ENCODE measurements around the gene CLHC1. TPM values are rescaled to one million over a fixed set of nuclear protein-coding genes. Genes with fewer than 3 reads are reported as not detected.

Gene CLHC1
- total and polyA plus RNA-seq, 10 of the 15 experiments (the other 5 are each of a cell fraction or from before 2014, with no cell fraction given): 2.6 to 6.8 (median 4.7) TPM

- RAD21 ChIA-PET (ENCODE audit: unreplicated experiment): no interaction called here
- 96% methylated on average over 3 of the region's 3 CpGs for WGBS (ENCODE audit: insufficient coverage, insufficient replicate concordance, low lambda C conversion rate, missing lambda C conversion rate)
- SMC1A ChIA-PET (ENCODE audit: uncharacterized antibody, unreplicated experiment): no interaction called here
- Histone ChIP-seq H3K9ac (ENCODE audit: control insufficient read depth, insufficient read depth, low read length) (no peak overlapping the region), H3K36me3 (ENCODE audit: control insufficient read depth in 2 of 2, insufficient read depth in 2 of 2, low read length in 1 of 2) (peaks cover 0 to 12% of the 10 kb centered on the region in 2 experiments; a peak in 2 of 4 replicates), H3K27me3 (replicated peaks in 1 of 2; ENCODE audit: control insufficient read depth in 2 of 2, insufficient read depth in 2 of 2, low read length in 1 of 2) (no peaks in the 10 kb centered on the region), H3K4me3 (peak overlapping the region; percentile 93; the same call in 1 of the 2 replicates), H4K20me1 (ENCODE audit: control insufficient read depth, insufficient read depth) (no peaks in the 10 kb centered on the region), H3K4me1 (ENCODE audit: control insufficient read depth, insufficient read depth, low read length) (peaks cover 3% of the 10 kb centered on the region; the same call in 1 of the 2 replicates), H3K27ac (ENCODE audit: control insufficient read depth, insufficient read depth) (no peak overlapping the region), H3K9me3 (replicated peaks; ENCODE audit: control insufficient read depth, insufficient read depth, low read length) (no peaks in the 10 kb centered on the region), H3K4me2 (ENCODE audit: control insufficient read depth, insufficient read depth) (no peak overlapping the region), H3K79me2 (ENCODE audit: control insufficient read depth, insufficient read depth, low read length) (peaks cover 48% of the 10 kb centered on the region), H2AFZ (ENCODE audit: control insufficient read depth, low read depth, low read length) (no peak overlapping the region)
- POLR2A ChIA-PET: no interaction called here
- in situ Hi-C loops (cut with MboI): no loop called here
- no peak for TF ChIP-seq POU2F2 (IDR thresholded peaks at IDR 0.05; ENCODE audit: borderline replicate concordance, low read depth, low read length)
- no peak for TF ChIP-seq SUPT20H (IDR thresholded peaks at IDR 0.05; ENCODE audit: borderline replicate concordance, control insufficient read depth, low read depth, low read length)
- TF ChIP-seq CREB1 (IDR thresholded peaks at IDR 0.05; ENCODE audit: low read depth): no peak
- no peak for TF ChIP-seq LARP7 (IDR thresholded peaks at IDR 0.05)
- TF ChIP-seq SMAD1 (IDR thresholded peaks at IDR 0.05; ENCODE audit: low read depth, partially characterized antibody): no peak
- TF ChIP-seq RB1 (IDR thresholded peaks at IDR 0.05; ENCODE audit: borderline replicate concordance): no peak
- no peak for TF ChIP-seq ZNF274 (IDR thresholded peaks at IDR 0.05; ENCODE audit: insufficient read depth, insufficient read length)
- TF ChIP-seq RUNX3 (IDR thresholded peaks at IDR 0.05; ENCODE audit: low read length): no peak
- no peak for TF ChIP-seq RAD51 (IDR thresholded peaks at IDR 0.05)
- no peak for TF ChIP-seq NFYA (IDR thresholded peaks at IDR 0.05; ENCODE audit: borderline replicate concordance, low read depth, low read length)
- no peak for TF ChIP-seq TBL1XR1 (IDR thresholded peaks at IDR 0.05; ENCODE audit: low read depth, low read length)
- TF ChIP-seq ETV6 (conservative IDR thresholded peaks at IDR 0.05 in 1 of 2, IDR thresholded peaks at IDR 0.05 in 1 of 2; ENCODE audit: borderline replicate concordance in 1 of 2, low read depth in 1 of 2): no peak
- no peak for TF ChIP-seq MTA2 (IDR thresholded peaks at IDR 0.05; ENCODE audit: low read depth)
- no peak for TF ChIP-seq ASH2L (IDR thresholded peaks at IDR 0.05; ENCODE audit: borderline replicate concordance, low read depth)
- TF ChIP-seq SP1 (IDR thresholded peaks at IDR 0.05; ENCODE audit: low read depth, low read length): no peak
- no peak for TF ChIP-seq NFYB (IDR thresholded peaks at IDR 0.05; ENCODE audit: insufficient read depth, low read depth, low read length)
- ATAC-seq: no peak
- DNase-seq (ENCODE audit: low read depth, low spot score): no peak
- CTCF ChIA-PET: interaction anchor here (1.0 kb wide), 1 partner anchor 62 kb away, joined by 4 read pairs; no protein-coding TSS in a partner anchor
- BruUV-seq (replicated peaks): no TSS peak
- intact Hi-C loops (cut with micrococcal nuclease; ENCODE audit: unreplicated experiment): loop anchor here (5.0 kb wide), 3 partner anchors 37 to 387 kb away; partner anchors contain the start of genes MTIF2, PPP4R3B and RTN4
- no peak for FAIRE-seq
These were observed 1.5 kb downstream of the CLHC1 start for GRCh38 chr2:55230551-55230950.
